Ascending aorta (tissue), 2 donors: ENCODE data around the gene TM4SF5. TPM values are rescaled to one million over a fixed set of nuclear protein-coding genes. Genes with fewer than 3 reads are reported as not detected.

Source experiments
- DNase-seq, 2 donors: peaks; one replicate each; pipeline ENCODE4 v3.0.0-alpha.2; 2019; ENCODE audit warnings: low spot score in 2 of 2
- H3K27ac ChIP-seq, 2 donors: fragments of 200-600 bp; sonication (generic); one replicate each; pipeline ENCODE4 v1.5.1; 2016 to 2017; ENCODE audit warnings: mild to moderate bottlenecking in 1 of 2
- H3K27me3 ChIP-seq: fragments of 200-600 bp; sonication (generic); one replicate; pipeline ENCODE4 v1.5.1; 2017
- H3K36me3 ChIP-seq, 2 donors: fragments of 200-600 bp; sonication (generic); one replicate each; pipeline ENCODE4 v1.5.1; 2016
- H3K4me1 ChIP-seq, 2 donors: fragments of 200-600 bp; sonication (generic); one replicate each; pipeline ENCODE4 v1.5.1; 2016 to 2017; ENCODE audit warnings: mild to moderate bottlenecking in 1 of 2
- H3K4me3 ChIP-seq, 2 donors: fragments of 200-600 bp; sonication (generic); one replicate each; pipeline ENCODE4 v1.5.1; 2016 to 2017; ENCODE audit warnings: mild to moderate bottlenecking in 1 of 2
- H3K9me3 ChIP-seq, 2 donors: fragments of 200-600 bp; sonication (generic); one replicate each; pipeline ENCODE4 v1.5.1; 2016
- CTCF ChIP-seq, 3 experiments: fragments of 200-600 bp in 2 of 3; fragments of 450-650 bp in 1 of 3; sonication (generic) in 2 of 3; IDR thresholded peaks; one replicate each; pipeline ENCODE4 v1.5.1; 2016 to 2019; ENCODE audit warnings: antibody characterized with exemption in 3 of 3, mild to moderate bottlenecking in 1 of 3, moderate library complexity in 1 of 3
- intact Hi-C: fragments of 100-400 bp; cut with DNase I; formaldehyde crosslinking; loops from one replicate; pipeline ENCODE4 v1.15.1; 2023
- total RNA-seq: library from RNA; depleted of rRNA; stranded (reverse); fragments of >200 nt; gene quantifications from one replicate; pipeline ENCODE4 v1.1.0, GENCODE V29; 2016

The TM4SF5 gene
- total RNA-seq, 1 donor from 2014 or later: not detected

GRCh38 chr17:4806456-4806776 is 34.7 kb downstream of the TM4SF5 start:
- Histone ChIP-seq H3K4me1 (peaks cover 14 to 15% of the 10 kb centered on the region in 2 donors), H3K9me3 (no peaks in the 10 kb centered on the region), H3K36me3 (peaks cover 3 to 5% of the 10 kb centered on the region in 2 donors), H3K27ac (peak overlapping the region in 1 of 2 donors; percentile 70), H3K4me3 (peak overlapping the region; percentile 71 to 91), H3K27me3 (no peaks in the 10 kb centered on the region)
- intact Hi-C loops: no loop called here
- no peak for DNase-seq
- no peak for TF ChIP-seq CTCF (IDR thresholded peaks at IDR 0.05)

GRCh38 chr17:4806777-4807604 is 35.3 kb downstream of the TM4SF5 start, which contains the start of gene PLD2:
Gene PLD2, plus strand, starts transcription at chr17:4807152. Its CDS starts 621 bp downstream, at chr17:4807773.
- no peak for TF ChIP-seq CTCF (IDR thresholded peaks at IDR 0.05)
- H3K4me1 ChIP-seq: peaks cover 14 to 15% of the 10 kb centered on the region in 2 donors
- H3K4me3 ChIP-seq: peak within 1 kb of the TSS; percentile 71 to 91
- H3K9me3 ChIP-seq: no peaks in the 10 kb centered on the region
- peak within 1 kb of the TSS; percentile 70 to 71 for H3K27ac ChIP-seq
- no peaks in the 10 kb centered on the region for H3K27me3 ChIP-seq
- peaks cover 3 to 5% of the 10 kb centered on the region in 2 donors for H3K36me3 ChIP-seq
- intact Hi-C loops: loop anchor here (1.0 kb wide), 1 partner anchor 17 kb away; no protein-coding TSS in a partner anchor
- peak; percentile 53 to 90 for DNase-seq

GRCh38 chr17:4807605-4808377 is 36.1 kb downstream of the TM4SF5 start:
- Histone ChIP-seq H3K36me3 (peaks cover 3 to 5% of the 10 kb centered on the region in 2 donors), H3K4me1 (peaks cover 14 to 15% of the 10 kb centered on the region in 2 donors), H3K27ac (peak overlapping the region in 1 of 2 donors; percentile 70), H3K4me3 (peak overlapping the region; percentile 71 to 91), H3K9me3 (no peaks in the 10 kb centered on the region), H3K27me3 (no peaks in the 10 kb centered on the region)
- intact Hi-C loops: loop anchor here (1.0 kb wide), 1 partner anchor 17 kb away; no protein-coding TSS in a partner anchor
- no peak for TF ChIP-seq CTCF (IDR thresholded peaks at IDR 0.05)
- DNase-seq: peak in 1 of 2 donors; percentile 67

- intact Hi-C loops: no loop called here
- TF ChIP-seq CTCF (IDR thresholded peaks at IDR 0.05): no peak
- H3K36me3 ChIP-seq: peaks cover 3 to 5% of the 10 kb centered on the region in 2 donors
- no peaks in the 10 kb centered on the region for H3K9me3 ChIP-seq
- peak overlapping the region; percentile 71 to 91 for H3K4me3 ChIP-seq
- H3K27me3 ChIP-seq: no peaks in the 10 kb centered on the region
- peaks cover 14 to 15% of the 10 kb centered on the region in 2 donors for H3K4me1 ChIP-seq
- no peak overlapping the region for H3K27ac ChIP-seq
- DNase-seq: no peak
Measured at GRCh38 chr17:4808378-4808767, 36.7 kb downstream of the TM4SF5 start.

DNA sequence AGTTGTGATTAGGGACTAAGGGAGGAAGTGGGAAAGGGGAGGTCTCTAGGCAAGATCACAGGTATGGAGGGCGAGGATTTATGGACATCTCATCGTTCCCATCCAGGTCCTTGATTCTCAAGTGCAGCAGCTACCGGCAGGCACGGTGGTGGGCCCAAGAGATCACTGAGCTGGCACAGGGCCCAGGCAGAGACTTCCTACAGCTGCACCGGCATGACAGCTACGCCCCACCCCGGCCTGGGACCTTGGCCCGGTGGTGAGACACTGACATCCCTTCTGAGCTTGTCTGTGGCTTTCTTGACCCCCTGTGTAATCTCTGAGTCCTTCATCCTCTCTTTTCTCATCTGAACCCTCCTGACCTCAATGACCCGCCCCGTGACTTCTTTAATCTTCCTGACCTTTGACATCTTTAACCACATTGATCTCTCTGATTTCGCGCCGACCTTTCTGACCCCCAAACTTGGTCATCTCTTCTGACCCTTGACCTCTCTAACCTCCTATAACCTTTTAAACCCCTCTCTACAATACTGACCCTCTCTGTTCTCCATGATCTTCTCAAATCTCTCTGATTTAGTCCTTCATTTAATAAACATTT is 39.1 kb downstream of the TM4SF5 start:
- no peak for DNase-seq
- no peaks in the 10 kb centered on the region for H3K9me3 ChIP-seq
- H3K4me3 ChIP-seq: no peak overlapping the region
- H3K27ac ChIP-seq: no peak overlapping the region
- no peaks in the 10 kb centered on the region for H3K27me3 ChIP-seq
- intact Hi-C loops: no loop called here
- H3K36me3 ChIP-seq: peaks cover 5 to 20% of the 10 kb centered on the region in 2 donors
- TF ChIP-seq CTCF (IDR thresholded peaks at IDR 0.05): no peak
- H3K4me1 ChIP-seq: peaks cover 14 to 15% of the 10 kb centered on the region in 2 donors
